Astrocyte (in vitro differentiated cells and primary cell): Measurements from ENCODE around the gene GALE. TPM values are rescaled to one million over a fixed set of nuclear protein-coding genes. Genes with fewer than 3 reads are reported as not detected.
A peak's percentile ranks its signal among the peaks of the same experiment; 100 is the strongest.

Experiments used
- DNase-seq: peaks from one replicate; pipeline ENCODE4 v3.0.0-alpha.2; 2010; ENCODE audit warnings: low read depth
- FAIRE-seq: peaks from 2 replicates; lab custom pipeline; 2011; peaks lifted over from hg19 to GRCh38; lab: Jason Lieb, UNC
- H2AFZ ChIP-seq: 2 replicates; pipeline ENCODE4 v1.6.0; 2012; ENCODE audit warnings: low read depth, low read length, inconsistent platforms
- H3K27ac ChIP-seq: 2 replicates; pipeline ENCODE4 v1.5.1; 2011; ENCODE audit warnings: low read depth, low read length, inconsistent platforms
- H3K27me3 ChIP-seq: 2 replicates; pipeline ENCODE4 v1.6.0; 2011; ENCODE audit warnings: low read length, inconsistent platforms; ENCODE audit not compliant: insufficient read depth
- H3K36me3 ChIP-seq: 2 replicates; pipeline ENCODE4 v1.5.1; 2011; ENCODE audit warnings: low read length, inconsistent platforms; ENCODE audit not compliant: insufficient read depth
- H3K4me1 ChIP-seq: 2 replicates; pipeline ENCODE4 v1.5.1; 2011; ENCODE audit warnings: low read length, inconsistent platforms; ENCODE audit not compliant: insufficient read depth
- H3K4me2 ChIP-seq: 2 replicates; pipeline ENCODE4 v1.6.0; 2012; ENCODE audit warnings: low read length, inconsistent platforms
- H3K4me3 ChIP-seq: 2 replicates; pipeline ENCODE4 v1.5.1; 2011; ENCODE audit warnings: low read depth, mild to moderate bottlenecking, low read length, inconsistent platforms; ENCODE audit not compliant: insufficient read depth
- H3K79me2 ChIP-seq: 2 replicates; pipeline ENCODE4 v1.6.0; 2012; ENCODE audit warnings: mild to moderate bottlenecking, low read length, inconsistent platforms; ENCODE audit not compliant: insufficient read depth
- H3K9ac ChIP-seq: 2 replicates; pipeline ENCODE4 v1.6.0; 2012; ENCODE audit warnings: mild to moderate bottlenecking, low read length, inconsistent platforms
- H3K9me3 ChIP-seq: 2 replicates; pipeline ENCODE4 v1.5.1; 2012; ENCODE audit warnings: low read depth, mild to moderate bottlenecking, low read length, inconsistent platforms; ENCODE audit not compliant: insufficient read depth
- H4K20me1 ChIP-seq: 2 replicates; pipeline ENCODE4 v1.6.0; 2012; ENCODE audit warnings: low read length, inconsistent platforms; ENCODE audit not compliant: insufficient read depth
- H3K27ac Mint-ChIP-seq: one replicate; pipeline ENCODE4 v1.8.0; 2021; ENCODE audit warnings: mild to moderate bottlenecking, mixed read lengths; ENCODE audit not compliant: unreplicated experiment
- H3K27me3 Mint-ChIP-seq: one replicate; pipeline ENCODE4 v1.8.0; 2021; ENCODE audit warnings: low read depth, mixed read lengths; ENCODE audit not compliant: unreplicated experiment
- H3K36me3 Mint-ChIP-seq: one replicate; pipeline ENCODE4 v1.8.0; 2021; ENCODE audit warnings: low read depth, mixed read lengths; ENCODE audit not compliant: unreplicated experiment
- H3K4me1 Mint-ChIP-seq: one replicate; pipeline ENCODE4 v1.8.0; 2021; ENCODE audit warnings: low read depth, mixed read lengths; ENCODE audit not compliant: unreplicated experiment
- H3K4me3 Mint-ChIP-seq: one replicate; pipeline ENCODE4 v1.8.0; 2021; ENCODE audit warnings: mild to moderate bottlenecking, moderate library complexity, mixed read lengths; ENCODE audit not compliant: unreplicated experiment
- H3K9me3 Mint-ChIP-seq: one replicate; pipeline ENCODE4 v1.8.0; 2021; ENCODE audit warnings: mild to moderate bottlenecking, mixed read lengths; ENCODE audit not compliant: unreplicated experiment
- CTCF ChIP-seq: IDR thresholded peaks from 2 replicates; pipeline ENCODE4 v1.5.1; 2011; ENCODE audit warnings: low read depth, mild to moderate bottlenecking, inconsistent platforms, low read length, moderate library complexity; ENCODE audit not compliant: insufficient read depth
- EZH2 ChIP-seq: IDR thresholded peaks from 2 replicates; pipeline ENCODE4 v1.6.1; 2012; ENCODE audit warnings: mild to moderate bottlenecking, low read length, inconsistent platforms; ENCODE audit not compliant: insufficient read depth
- total RNA-seq: library from RNA; stranded (reverse); gene quantifications from 2 replicates; pipeline ENCODE4 v1.2.1, GENCODE V29; 2021

GALE gene
- total RNA-seq, 1 donor from 2014 or later: 27.0 TPM

DNA sequence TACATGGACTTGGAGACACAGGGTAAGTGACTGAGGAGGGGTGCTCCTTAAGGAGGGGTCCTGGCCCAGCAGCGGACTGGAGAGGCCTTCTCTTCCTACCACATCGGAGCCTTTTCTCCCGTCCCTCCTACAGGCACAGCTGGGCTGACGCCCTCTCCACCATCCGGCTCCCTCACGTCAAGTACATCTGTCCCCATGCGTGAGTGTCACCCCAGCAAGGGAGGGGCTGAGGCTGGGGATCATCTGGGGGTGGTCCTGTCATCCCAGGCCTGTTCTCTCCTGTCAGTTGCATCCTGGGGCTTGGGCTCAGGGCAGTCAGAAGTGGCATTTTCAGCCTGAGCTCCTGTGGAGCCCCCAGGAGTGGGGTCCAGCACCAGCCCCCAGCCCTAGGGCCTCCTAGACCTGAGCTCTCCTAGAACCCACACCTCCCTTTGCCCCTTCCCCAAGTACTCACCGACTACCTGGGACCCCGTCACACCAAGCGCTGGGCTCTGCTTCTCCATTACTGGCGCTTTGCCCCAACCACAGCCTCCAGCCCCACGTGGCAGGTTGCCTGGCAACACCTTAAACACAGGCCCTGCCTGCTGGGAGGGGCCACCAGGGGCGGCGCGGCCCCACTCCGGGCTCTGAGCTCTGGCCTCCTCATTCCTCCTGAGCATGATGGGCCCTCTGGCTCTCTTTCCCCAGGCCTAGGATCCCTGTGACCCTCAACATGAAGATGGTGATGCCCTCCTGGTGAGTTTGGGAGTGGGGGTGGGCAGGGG, 7.4 kb downstream of the GALE start:
- H3K4me1 ChIP-seq: peaks cover 30% of the 10 kb centered on the region
- no peaks in the 10 kb centered on the region for H3K9me3 ChIP-seq
- H3K9ac ChIP-seq: peak overlapping the region; percentile 59
- Mint-ChIP-seq H3K4me3 (peak overlapping the region; percentile 64), H3K27me3 (no peaks in the 10 kb centered on the region), H3K9me3 (no peaks in the 10 kb centered on the region), H3K27ac (no peak overlapping the region), H3K4me1 (peaks cover 12% of the 10 kb centered on the region), H3K36me3 (peaks cover 1% of the 10 kb centered on the region)
- H3K27ac ChIP-seq: peak overlapping the region; percentile 31
- FAIRE-seq (no peak), DNase-seq (peak; percentile 53)
- no peaks in the 10 kb centered on the region for H3K27me3 ChIP-seq
- H3K79me2 ChIP-seq: peaks cover 28% of the 10 kb centered on the region
- H3K4me3 ChIP-seq: no peak overlapping the region
- TF ChIP-seq CTCF (no peak), EZH2 (no peak)
- H4K20me1 ChIP-seq: peaks cover 20% of the 10 kb centered on the region
- H3K4me2 ChIP-seq: peak overlapping the region; percentile 100
- no peak overlapping the region for H2AFZ ChIP-seq
- peaks cover 3% of the 10 kb centered on the region for H3K36me3 ChIP-seq

DNA sequence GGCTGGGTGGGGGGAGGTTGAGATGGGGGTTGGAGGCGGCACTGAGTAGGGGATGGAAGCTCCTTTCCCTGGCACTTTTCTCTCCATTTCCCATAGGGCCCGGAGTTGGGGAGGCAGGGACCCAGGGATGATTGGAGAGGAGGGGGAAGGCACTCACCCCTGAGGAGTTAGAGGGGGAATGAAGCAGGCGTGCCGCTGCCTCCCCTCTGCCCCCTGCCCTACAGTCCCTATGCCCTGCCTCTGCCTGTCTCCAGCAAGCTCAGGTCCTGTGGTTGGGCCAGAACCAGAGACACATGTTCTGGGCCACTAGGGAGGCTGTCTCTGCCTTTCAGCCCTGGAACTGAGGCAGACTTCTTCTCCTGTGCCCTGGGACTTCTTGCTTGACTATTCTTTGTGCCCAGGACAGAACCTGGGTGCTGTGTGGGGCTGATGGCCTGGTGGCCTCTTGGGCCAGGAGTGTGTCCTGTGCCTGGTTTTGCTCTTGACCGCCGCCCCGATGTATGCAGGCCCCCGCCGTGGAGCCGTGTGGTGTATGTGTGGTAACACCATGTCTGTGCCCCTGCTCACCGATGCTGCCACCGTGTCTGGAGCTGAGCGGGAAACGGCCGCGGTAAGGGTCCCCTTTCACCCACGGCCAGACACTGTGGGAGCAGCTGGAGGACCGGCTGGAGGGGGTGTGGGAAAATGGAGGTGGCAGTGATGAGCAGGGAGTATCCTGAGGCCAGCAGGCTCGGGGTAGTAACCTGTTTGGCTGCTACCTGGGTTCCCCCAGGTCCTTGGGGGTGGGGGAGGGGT, 8.2 kb downstream of the GALE start:
- no peak for TF ChIP-seq CTCF
- Mint-ChIP-seq H3K9me3 (no peaks in the 10 kb centered on the region), H3K4me3 (peak overlapping the region; percentile 97), H3K4me1 (peaks cover 12% of the 10 kb centered on the region), H3K27me3 (no peaks in the 10 kb centered on the region), H3K36me3 (peaks cover 7% of the 10 kb centered on the region), H3K27ac (no peak overlapping the region)
- Histone ChIP-seq H3K4me2 (peak overlapping the region; percentile 100), H3K36me3 (peaks cover 10% of the 10 kb centered on the region), H3K79me2 (peaks cover 29% of the 10 kb centered on the region), H2AFZ (no peak overlapping the region), H3K27me3 (no peaks in the 10 kb centered on the region), H3K9ac (peak overlapping the region; percentile 91), H3K4me3 (peak overlapping the region; percentile 94), H3K27ac (peak overlapping the region; percentile 8), H3K9me3 (no peaks in the 10 kb centered on the region), H4K20me1 (peaks cover 20% of the 10 kb centered on the region), H3K4me1 (peaks cover 30% of the 10 kb centered on the region)
- DNase-seq: no peak
- no peak for FAIRE-seq
